Non-pigmented ciliary epithelial cell (primary cell): Measurements from ENCODE around the gene RASGRP4.
"Not testable (repeated sequence)": the region's sequence is repeated elsewhere in the genome, so short reads cannot be mapped to it uniquely, and the experiment has no call there.

ENCODE experiments used
- DNase-seq: peaks from one replicate; pipeline ENCODE4 v3.0.0-alpha.2; 2010; ENCODE audit warnings: low read depth

The RASGRP4 gene

DNA sequence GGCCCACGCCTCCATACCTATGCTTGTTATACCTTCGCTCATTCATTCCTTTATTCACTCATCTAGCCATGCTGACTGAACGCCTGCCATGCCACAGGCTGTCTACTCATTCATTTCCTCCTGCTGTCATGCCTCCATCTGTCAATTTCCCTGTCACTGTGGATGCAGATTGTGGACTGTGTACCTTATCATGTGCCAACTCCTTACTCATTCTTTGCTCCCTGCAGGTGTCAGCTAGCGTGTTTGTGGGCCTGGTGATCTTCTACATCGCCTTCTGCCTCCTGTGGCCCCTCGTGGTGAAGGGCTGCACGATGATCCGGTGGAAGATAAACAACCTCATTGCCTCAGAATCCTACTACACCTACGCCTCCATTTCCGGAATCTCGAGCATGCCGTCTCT lies 55.7 kb downstream of the RASGRP4 start:
- no peak for DNase-seq

DNA sequence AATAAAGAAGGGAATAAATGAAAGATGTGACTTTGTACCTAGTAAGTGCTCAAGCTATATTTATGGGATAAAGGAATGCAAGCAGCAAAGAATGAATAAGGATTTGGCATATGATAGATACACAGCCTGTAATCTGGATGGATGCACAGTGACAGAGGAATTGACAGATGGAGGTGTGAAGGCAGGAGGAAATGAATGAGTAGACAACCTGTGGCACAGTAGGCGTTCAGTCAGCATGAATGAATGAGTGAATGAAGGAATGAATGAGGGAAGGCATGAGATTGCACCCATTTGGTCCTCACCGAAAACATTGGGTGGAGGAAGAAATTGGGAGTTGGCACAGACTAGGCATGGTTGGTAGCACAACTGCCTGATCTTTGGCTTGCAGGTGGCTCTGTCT lies 56.4 kb downstream of the RASGRP4 start:
- DNase-seq = no peak

DNA sequence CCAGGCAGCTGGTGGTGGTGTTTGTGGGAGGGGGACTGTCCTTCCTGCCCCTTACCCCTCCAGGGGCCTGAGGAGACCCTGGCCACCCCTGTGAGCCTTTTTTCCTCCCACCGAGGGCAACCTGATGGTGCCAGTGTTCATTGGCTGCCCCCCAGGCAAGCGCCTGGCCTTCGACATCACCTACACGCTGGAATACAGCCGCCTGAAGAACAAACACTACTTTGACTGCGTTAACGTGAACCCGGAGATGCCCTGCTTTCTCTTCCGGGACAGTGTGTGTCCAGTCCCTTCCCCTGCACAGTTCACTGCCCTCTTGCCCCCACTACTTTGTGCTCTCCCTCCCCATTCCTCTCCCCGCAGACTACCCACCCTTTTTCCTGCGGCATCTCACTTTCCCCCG lies 59.0 kb downstream of the RASGRP4 start:
- no peak for DNase-seq

DNA sequence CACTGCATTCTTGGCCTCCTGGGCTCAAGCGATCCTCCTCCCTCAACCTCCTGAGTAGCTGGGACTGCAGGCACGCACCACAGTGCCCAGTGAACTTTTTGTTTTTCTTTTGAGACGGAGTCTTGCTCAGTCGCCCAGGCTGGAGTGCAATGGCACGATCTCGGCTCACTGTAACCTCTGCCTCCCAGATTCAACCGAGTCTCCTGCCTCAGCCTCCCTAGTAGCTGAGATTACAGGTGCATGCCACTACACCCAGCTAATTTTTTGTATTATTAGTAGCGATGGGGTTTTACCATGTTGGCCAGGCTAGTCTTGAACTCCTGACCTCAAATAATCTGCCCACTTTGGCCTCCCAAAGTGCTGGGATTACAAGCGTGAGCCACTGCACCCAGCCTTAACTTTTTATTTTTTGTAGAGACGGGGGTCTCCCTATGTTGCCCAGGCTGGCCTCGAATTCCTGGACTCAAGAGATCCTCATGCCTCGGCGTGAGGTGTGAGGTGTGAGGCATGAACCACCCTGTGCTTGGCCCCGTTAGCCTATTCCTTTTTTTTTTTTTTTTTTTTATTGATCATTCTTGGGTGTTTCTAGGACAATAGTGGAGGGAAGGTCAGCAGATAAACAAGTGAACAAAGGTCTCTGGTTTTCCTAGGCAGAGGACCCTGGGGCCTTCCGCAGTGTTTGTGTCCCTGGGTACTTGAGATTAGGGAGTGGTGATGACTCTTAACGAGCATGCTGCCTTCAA lies 62.9 kb downstream of the RASGRP4 start:
- DNase-seq = not testable (repeated sequence)

DNA sequence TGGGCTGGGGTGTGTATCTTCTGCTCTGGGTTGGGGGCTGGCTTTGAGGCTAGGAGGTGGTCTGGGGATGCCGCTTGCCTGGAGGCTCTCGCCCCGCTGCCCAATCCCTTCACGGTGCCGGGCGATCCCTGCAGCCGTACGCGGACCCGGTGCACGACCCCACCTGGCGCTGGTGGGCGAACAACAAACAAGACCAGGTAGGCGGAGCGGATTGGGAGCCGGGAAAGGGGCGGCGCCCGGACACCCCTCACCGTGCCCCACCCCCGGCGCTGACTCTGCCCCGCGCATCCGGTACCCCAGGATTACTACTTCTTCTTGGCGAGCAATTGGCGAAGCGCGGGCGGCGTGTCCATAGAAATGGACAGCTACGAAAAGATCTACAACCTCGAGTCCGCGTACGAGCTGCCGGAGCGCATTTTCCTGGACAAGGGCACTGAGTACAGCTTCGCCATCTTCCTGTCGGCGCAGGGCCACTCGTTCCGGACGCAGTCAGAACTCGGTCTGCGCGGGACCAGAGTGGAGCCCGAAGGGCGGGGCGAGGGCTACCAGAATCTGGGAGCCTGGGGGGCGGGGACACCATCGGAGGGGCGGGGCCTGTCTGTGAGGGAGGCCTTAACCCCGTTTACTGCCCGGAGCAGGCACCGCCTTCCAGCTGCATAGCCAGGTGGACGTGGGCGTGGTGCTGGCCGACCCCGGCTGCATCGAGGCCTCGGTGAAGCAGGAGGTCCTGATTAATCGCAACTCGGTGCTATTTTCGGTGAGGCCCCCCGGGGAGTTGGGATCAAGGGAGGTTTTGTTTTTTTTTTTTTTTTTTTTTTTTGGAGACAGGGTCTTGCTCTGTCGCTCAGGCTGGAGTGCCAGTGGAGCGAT lies 63.7 kb downstream of the RASGRP4 start:
- DNase-seq = no peak

DNA sequence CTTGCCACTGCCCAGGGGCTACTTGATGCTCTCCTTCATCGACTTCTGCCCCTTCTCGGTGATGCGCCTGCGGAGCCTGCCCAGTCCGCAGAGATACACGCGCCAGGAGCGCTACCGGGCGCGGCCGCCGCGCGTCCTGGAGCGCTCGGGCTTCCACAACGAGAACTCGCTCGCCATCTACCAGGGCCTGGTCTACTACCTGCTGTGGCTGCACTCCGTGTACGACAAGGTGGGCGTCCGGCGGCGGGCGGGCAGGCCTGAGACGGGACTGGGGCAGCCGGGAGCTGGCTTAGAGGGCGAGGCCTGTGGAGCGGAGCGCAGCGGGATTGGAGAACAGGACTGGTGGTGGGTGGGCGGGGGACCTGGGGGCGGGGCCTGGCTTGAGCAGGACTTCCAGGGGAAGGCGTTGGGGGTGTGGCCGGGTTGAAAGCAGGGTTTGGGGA lies 64.4 kb downstream of the RASGRP4 start:
- DNase-seq = no peak

DNA sequence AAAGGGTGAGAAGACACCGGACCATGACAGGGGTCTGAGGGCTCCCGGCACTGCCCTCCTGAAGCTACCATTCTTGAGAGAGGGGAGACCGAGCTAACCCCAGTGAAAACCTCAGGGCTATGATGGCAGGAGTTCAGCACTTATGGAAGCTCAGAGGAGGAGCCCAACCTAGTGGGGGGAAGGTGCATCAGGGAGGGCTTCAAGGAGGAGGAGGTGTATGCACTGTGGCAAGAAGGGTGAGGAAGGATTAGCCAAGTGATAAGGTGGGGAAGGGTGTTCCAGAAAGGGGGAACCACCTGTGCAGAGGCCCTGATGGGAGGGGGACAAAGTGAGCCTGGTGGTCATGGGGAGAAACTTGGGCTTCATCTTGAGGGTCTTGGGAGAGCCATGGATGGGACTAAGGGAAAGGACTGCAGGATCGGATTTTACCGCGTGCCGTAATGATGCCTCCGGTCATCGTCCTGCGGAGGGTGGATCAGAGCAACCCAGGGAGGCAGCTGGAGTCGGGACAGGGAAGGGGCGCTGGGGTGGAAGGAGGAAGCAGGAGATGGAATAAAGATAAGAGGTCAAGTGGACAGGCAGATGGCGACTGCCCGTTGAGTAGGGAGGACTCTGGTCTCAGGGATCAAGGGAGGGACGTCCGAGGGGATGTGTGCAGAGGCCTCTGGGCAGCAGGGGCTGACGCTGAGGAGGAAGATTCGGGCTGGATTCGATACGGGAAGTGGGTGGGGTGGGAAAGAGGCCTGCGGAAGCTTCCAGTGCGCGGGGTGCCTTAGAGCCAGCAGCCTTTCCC lies 65.0 kb downstream of the RASGRP4 start:
- DNase-seq = no peak

DNA sequence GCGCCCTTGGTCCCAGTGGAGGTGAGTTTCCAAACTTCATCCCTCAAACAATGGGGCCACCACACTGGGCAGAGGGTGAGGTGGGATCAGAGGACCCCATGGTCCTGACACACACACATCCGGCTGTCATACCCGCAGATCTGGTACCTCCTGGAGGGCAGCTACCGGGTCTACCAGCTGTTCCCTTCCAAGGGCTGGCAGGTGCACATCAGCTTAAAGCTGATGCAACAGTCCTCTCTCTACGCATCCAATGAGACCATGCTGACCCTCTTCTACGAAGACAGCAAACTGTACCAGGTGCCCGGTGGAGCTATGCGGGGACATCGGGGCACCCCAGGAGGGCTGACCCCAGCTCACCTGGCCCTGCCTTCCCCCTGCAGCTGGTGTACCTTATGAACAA lies 65.7 kb downstream of the RASGRP4 start:
- DNase-seq = no peak

DNA sequence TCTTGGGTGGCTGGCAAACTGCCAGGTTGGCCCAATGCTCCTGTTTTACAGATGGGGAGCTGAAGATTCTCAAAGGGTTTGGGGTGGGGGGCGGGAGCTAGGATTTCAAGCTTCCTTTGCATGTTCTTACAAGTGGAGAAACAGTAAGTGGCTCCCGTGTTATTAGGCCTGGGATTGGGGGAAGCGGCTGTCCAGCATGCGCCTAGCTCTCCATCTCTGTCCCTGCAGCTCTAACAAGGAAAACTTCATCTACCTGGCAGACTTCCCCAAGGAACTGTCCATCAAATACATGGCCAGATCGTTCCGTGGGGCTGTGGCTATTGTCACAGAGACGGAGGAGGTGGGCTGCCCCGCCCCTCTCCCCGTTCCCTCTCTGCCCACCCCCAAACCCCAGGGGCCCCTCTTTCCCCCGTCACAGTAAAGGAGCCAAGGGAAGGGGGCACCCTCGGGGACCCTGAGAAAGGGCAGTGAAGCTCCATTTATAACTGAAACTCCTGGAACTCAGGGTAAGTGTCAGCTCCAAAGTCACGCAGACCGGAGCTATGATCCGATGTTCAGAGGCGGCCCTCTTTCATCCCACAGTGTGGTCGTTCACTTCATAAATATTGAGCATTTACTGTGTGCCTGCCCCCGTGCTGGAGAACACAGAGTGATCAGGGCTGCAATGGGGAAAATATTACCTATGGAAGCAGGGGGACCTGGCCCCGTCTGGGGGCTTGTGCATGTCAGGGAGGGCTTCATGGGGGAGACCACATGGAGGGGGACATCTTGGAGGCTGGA lies 66.6 kb downstream of the RASGRP4 start:
- DNase-seq = no peak
